A673 (cell line): ENCODE measurements around the gene TOPORS.
"Not testable (repeated sequence)": the region's sequence is repeated elsewhere in the genome, so short reads cannot be mapped to it uniquely, and the experiment has no call there.

Source experiments
- CTCF ChIP-seq: fragments of 300-800, 200-600 bp; sonication (generic); conservative IDR thresholded peaks from 2 replicates; pipeline ENCODE4 v1.5.1; 2017; ENCODE audit warnings: low read depth, mild to moderate bottlenecking, antibody characterized with exemption, low read length, moderate library complexity, mixed read lengths
- EZH2 ChIP-seq: fragments of 200-600 bp; sonication (generic); IDR thresholded peaks from 2 replicates; pipeline ENCODE4 v1.6.1; 2017; ENCODE audit warnings: borderline replicate concordance, low read depth, mild to moderate bottlenecking, mixed read lengths, antibody characterized with exemption, low read length; ENCODE audit not compliant: poor library complexity, severe bottlenecking

GRCh38 chr9:32548213-32548612 lies 4.2 kb downstream of the TOPORS start:
- TF ChIP-seq CTCF, EZH2: not testable (repeated sequence)
